Measurements from ENCODE around the gene METTL14.
"Not testable (repeated sequence)": the region's sequence is repeated elsewhere in the genome, so short reads cannot be mapped to it uniquely, and the experiment has no call there.

Gene METTL14

DNA sequence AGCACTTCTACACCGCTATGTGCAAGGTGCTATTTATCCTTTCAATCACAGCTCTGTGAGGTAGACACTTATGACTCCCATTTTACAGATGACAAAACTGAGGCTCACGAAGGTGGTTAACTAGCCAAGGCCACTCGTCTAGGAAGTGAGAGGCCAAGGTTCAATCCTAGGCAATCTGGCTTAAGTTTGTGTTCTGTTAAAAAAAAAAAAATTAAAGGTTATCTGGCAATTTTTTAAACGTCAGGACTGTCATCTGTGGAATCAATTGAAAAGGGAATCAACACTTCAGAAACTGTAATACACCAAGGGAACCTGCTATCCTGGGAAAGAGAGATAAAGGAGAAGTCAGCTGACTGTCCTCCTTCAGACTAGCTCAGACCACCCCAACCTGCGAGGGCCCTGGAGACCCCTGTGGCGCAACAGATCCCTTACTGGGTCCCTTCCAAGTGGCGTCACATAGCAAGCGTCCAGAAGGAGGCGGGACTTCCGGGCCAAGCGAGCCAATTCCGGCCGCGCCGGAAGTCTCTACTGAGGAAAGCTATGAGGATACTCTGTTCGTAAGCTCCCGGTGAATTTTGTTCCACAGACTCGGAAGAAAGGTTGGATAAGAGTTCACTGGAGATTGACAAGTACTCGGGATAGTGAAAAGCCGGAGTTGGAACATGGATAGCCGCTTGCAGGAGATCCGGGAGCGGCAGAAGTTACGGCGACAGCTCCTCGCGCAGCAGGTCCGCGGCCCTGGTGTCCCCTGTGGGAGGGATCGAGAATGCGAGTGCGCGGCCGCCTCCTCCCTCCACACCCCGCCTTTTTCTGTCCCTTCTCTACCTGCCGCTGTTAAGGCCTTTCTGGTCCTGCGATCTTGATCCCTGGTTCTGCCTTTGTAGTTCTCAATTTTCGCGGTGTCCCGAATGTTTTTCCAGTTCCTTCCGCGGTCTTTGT is at the start of gene METTL14:
METTL14 (plus strand) TSS at position 520 of the 939 bp plus-strand sequence; CDS start at position 663, 143 bp downstream.
- no peak for TF ChIP-seq CTCF (conservative IDR thresholded peaks at IDR 0.05)
- peak within 1 kb of the TSS; percentile 82 for H3K27ac ChIP-seq

GRCh38 chr4:118636126-118636525 is 49.1 kb upstream of the METTL14 start:
- H3K27ac ChIP-seq = not testable (repeated sequence)

- TF ChIP-seq CTCF (conservative IDR thresholded peaks at IDR 0.05) = peak; percentile 70
- not testable (repeated sequence) for H3K27ac ChIP-seq
Measured at GRCh38 chr4:118664665-118665064, 20.5 kb upstream of the METTL14 start.

DNA sequence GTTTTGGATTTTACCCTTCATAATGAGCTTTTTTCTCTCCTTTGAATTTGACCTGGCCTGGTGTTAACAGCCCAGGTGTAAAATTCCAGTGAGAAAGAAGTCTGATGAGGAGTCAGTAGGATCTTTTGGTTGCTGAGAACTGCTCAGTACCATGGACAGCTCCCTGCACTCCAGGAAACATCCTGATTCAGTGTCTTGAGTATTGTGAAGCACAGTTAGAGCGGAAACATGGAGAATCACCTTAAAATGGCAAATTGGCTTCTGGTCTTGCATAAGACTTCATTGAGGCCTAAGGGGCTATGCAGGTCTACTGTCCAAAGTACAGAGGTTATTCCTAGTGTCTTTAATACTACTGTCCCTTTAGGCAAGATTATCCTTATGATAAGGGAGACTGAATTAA is 16.0 kb upstream of the METTL14 start:
- H3K27ac ChIP-seq = not testable (repeated sequence)

- H3K27ac ChIP-seq = not testable (repeated sequence)
Measured at GRCh38 chr4:118670968-118671367, 14.2 kb upstream of the METTL14 start.

DNA sequence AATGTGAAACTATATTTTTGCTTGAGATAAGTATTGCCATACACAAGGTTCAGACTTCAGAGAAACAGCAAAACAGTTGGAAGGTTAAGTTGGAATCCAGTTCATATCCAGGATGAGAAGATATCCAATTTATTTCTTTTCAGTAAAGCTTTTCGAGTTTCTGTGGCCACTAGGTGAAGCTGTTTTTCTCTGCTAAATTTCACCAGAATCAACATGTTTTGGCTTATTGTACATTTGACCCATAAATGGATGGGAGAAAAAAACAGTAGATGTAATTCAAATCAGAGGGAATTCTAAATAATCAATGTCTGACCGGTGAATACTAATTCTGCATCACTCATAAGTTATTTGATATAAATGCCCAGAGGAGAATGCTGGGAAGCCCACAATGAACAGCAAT is 9.1 kb upstream of the METTL14 start:
- no peak overlapping the region for H3K27ac ChIP-seq
- TF ChIP-seq CTCF (conservative IDR thresholded peaks at IDR 0.05) = 0 out of 2 replicates have a peak, but pooled peaks have one; percentile 23

- TF ChIP-seq CTCF (conservative IDR thresholded peaks at IDR 0.05) = no peak
- no peak overlapping the region for H3K27ac ChIP-seq
Measured at GRCh38 chr4:118680808-118681207, 4.4 kb upstream of the METTL14 start.

GRCh38 chr4:118682928-118683327 is 2.3 kb upstream of the METTL14 start:
- TF ChIP-seq CTCF (conservative IDR thresholded peaks at IDR 0.05) = peak; percentile 59
- no peak overlapping the region for H3K27ac ChIP-seq

- TF ChIP-seq CTCF (conservative IDR thresholded peaks at IDR 0.05) = no peak
- H3K27ac ChIP-seq = no peak overlapping the region
Measured at GRCh38 chr4:118683513-118683912, 1.7 kb upstream of the METTL14 start.

Measured in VCaP (cell line).